WTC11 (cell line): ENCODE measurements around the gene CPLX3. TPM values are rescaled to one million over a fixed set of nuclear protein-coding genes. Genes with fewer than 3 reads are reported as not detected.

ENCODE experiments used
- ATAC-seq: fragments of 200-7000 bp; cut with Tn5 transposase; 2 replicates; pipeline ENCODE4 v1.10.0; 2021; ENCODE audit warnings: mild to moderate bottlenecking, moderate library complexity
- Bru-seq: library from RNA; stranded (reverse); fragments of 400-500 nt; gene quantifications from one replicate; lab custom pipeline; 2021; lab: Mats Ljungman, UMichigan
- CTCF ChIA-PET: fragments of 300-600 bp; sonication (Branson Sonifier 250); formaldehyde crosslinking; loops from one replicate; lab custom pipeline; 2021; ENCODE audit warnings: antibody characterized with exemption; lab: Charles Lee
- POLR2A ChIA-PET: fragments of 350-600 bp; sonication (Branson Sonifier 250); formaldehyde crosslinking; loops from one replicate; lab custom pipeline; 2021; ENCODE audit warnings: antibody characterized with exemption; lab: Charles Lee
- DNase-seq: peaks from one replicate; pipeline ENCODE4 v3.0.0; 2021; ENCODE audit warnings: low spot score
- H3K27ac Mint-ChIP-seq: 2 replicates; pipeline ENCODE4 v1.8.0; 2021; ENCODE audit warnings: mixed read lengths
- H3K27me3 Mint-ChIP-seq: 2 replicates; pipeline ENCODE4 v1.8.0; 2021; ENCODE audit warnings: low read depth, mild to moderate bottlenecking, moderate library complexity, mixed read lengths
- H3K36me3 Mint-ChIP-seq: 2 replicates; pipeline ENCODE4 v1.8.0; 2021; ENCODE audit warnings: mixed read lengths
- H3K4me1 Mint-ChIP-seq: 2 replicates; pipeline ENCODE4 v1.8.0; 2022; ENCODE audit warnings: mixed read lengths
- H3K4me3 Mint-ChIP-seq: 2 replicates; pipeline ENCODE4 v1.8.0; 2021; ENCODE audit warnings: mild to moderate bottlenecking, moderate library complexity, mixed read lengths
- H3K9me3 Mint-ChIP-seq: 2 replicates; pipeline ENCODE4 v1.8.0; 2021; ENCODE audit warnings: mixed read lengths
- CDX4 ChIP-seq: fragments of 250-450 bp; sonication (Bioruptor Pico); IDR thresholded peaks from 2 replicates; pipeline ENCODE4 v1.9.0; 2021; ENCODE audit warnings: moderate library complexity, mild to moderate bottlenecking, inconsistent platforms, borderline replicate concordance
- CREB1 ChIP-seq: sonication (generic); formaldehyde crosslinking; IDR thresholded peaks from 2 replicates; pipeline ENCODE4 v1.8.0; 2023; ENCODE audit warnings: mild to moderate bottlenecking, missing genetic modification reagents
- E2F1 ChIP-seq: sonication (generic); formaldehyde crosslinking; IDR thresholded peaks from 2 replicates; pipeline ENCODE4 v1.8.0; 2022; ENCODE audit warnings: mild to moderate bottlenecking, missing genetic modification reagents
- E2F5 ChIP-seq: sonication (generic); formaldehyde crosslinking; IDR thresholded peaks from 2 replicates; pipeline ENCODE4 v1.8.1; 2022; ENCODE audit warnings: mild to moderate bottlenecking, moderate library complexity, missing genetic modification reagents
- ETV6 ChIP-seq: sonication (generic); formaldehyde crosslinking; IDR thresholded peaks from 2 replicates; pipeline ENCODE4 v1.8.1; 2022; ENCODE audit warnings: mild to moderate bottlenecking, missing genetic modification reagents
- FOXP1 ChIP-seq: sonication (generic); formaldehyde crosslinking; IDR thresholded peaks from 2 replicates; pipeline ENCODE4 v1.8.0; 2022; ENCODE audit warnings: missing genetic modification reagents, mild to moderate bottlenecking, moderate library complexity, borderline replicate concordance
- FOXP4 ChIP-seq: sonication (generic); formaldehyde crosslinking; IDR thresholded peaks from 2 replicates; pipeline ENCODE4 v1.8.0; 2022; ENCODE audit warnings: mild to moderate bottlenecking, missing genetic modification reagents
- GRHL2 ChIP-seq: fragments of 250-450 bp; sonication (Bioruptor Pico); IDR thresholded peaks from 2 replicates; pipeline ENCODE4 v1.8.0; 2022; ENCODE audit warnings: mild to moderate bottlenecking, moderate library complexity; ENCODE audit not compliant: insufficient replicate concordance, severe bottlenecking
- HMGXB4 ChIP-seq: sonication (generic); formaldehyde crosslinking; IDR thresholded peaks from 2 replicates; pipeline ENCODE4 v1.8.1; 2023; ENCODE audit warnings: mild to moderate bottlenecking, moderate library complexity, missing genetic modification reagents
- JAZF1 ChIP-seq: fragments of 250-450 bp; sonication (Bioruptor Pico); IDR thresholded peaks from 2 replicates; pipeline ENCODE4 v1.9.0; 2021; ENCODE audit warnings: moderate library complexity, mild to moderate bottlenecking, inconsistent platforms
- JUN ChIP-seq: sonication (generic); formaldehyde crosslinking; IDR thresholded peaks from 2 replicates; pipeline ENCODE4 v1.8.0; 2023; ENCODE audit warnings: mild to moderate bottlenecking, missing genetic modification reagents
- MLX ChIP-seq: sonication (generic); formaldehyde crosslinking; IDR thresholded peaks from 2 replicates; pipeline ENCODE4 v1.8.1; 2023; ENCODE audit warnings: mild to moderate bottlenecking, missing genetic modification reagents, moderate library complexity
- NR1H2 ChIP-seq: sonication (generic); formaldehyde crosslinking; IDR thresholded peaks from 2 replicates; pipeline ENCODE4 v1.9.0; 2021; ENCODE audit warnings: mild to moderate bottlenecking, moderate library complexity, missing genetic modification reagents
- TEAD4 ChIP-seq: sonication (generic); formaldehyde crosslinking; IDR thresholded peaks from 2 replicates; pipeline ENCODE4 v1.8.0; 2022; ENCODE audit warnings: mild to moderate bottlenecking, missing genetic modification reagents
- ZNF232 ChIP-seq: sonication (generic); formaldehyde crosslinking; IDR thresholded peaks from 2 replicates; pipeline ENCODE4 v1.8.0; 2022; ENCODE audit warnings: mild to moderate bottlenecking, missing genetic modification reagents
- ZNF263 ChIP-seq: sonication (generic); formaldehyde crosslinking; IDR thresholded peaks from 2 replicates; pipeline ENCODE4 v1.8.1; 2022; ENCODE audit warnings: low read depth, mild to moderate bottlenecking, moderate library complexity, missing genetic modification reagents
- ZNF281 ChIP-seq: sonication (generic); formaldehyde crosslinking; IDR thresholded peaks from 2 replicates; pipeline ENCODE4 v1.8.0; 2023; ENCODE audit warnings: mild to moderate bottlenecking, missing genetic modification reagents
- ZNF532 ChIP-seq: fragments of 250-450 bp; sonication (Bioruptor Pico); IDR thresholded peaks from 2 replicates; pipeline ENCODE4 v1.9.0; 2021; ENCODE audit warnings: mild to moderate bottlenecking, borderline replicate concordance
- long read RNA-seq, 3 experiments: library from RNA in 1 of 3; library from capped mRNA in 1 of 3; library from polyadenylated mRNA in 1 of 3; unstranded in 2 of 3; stranded (forward) in 1 of 3; transcript quantifications; one replicate each; pipeline ENCODE4 v2.0.0, GENCODE V29; 2021
- total RNA-seq: library from RNA; stranded (reverse); gene quantifications from 3 replicates; pipeline ENCODE4 v1.2.3, GENCODE V29; 2021

The CPLX3 gene
- 0.09 to 0.21 TPM (median 0.09 TPM) in 3 replicates for total RNA-seq
- Bru-seq, nascent RNA, result not detected
- long read RNA-seq, experiment 1, partial matches to known transcripts, result 0 of 1 reads
- long read RNA-seq, experiment 1, other reads (novel, unspliced or antisense), result 0 of 1 reads
- long read RNA-seq, experiment 2, partial matches to known transcripts, result 0 of 1 reads
- long read RNA-seq, experiment 2, other reads (novel, unspliced or antisense), result 0 of 1 reads
- long read RNA-seq, experiment 3, result 0 reads

- Mint-ChIP-seq H3K36me3 (no peaks in the 10 kb centered on the region), H3K4me1 (peaks cover 11% of the 10 kb centered on the region), H3K27me3 (peaks cover 57% of the 10 kb centered on the region), H3K27ac (no peak within 1 kb of the TSS), H3K4me3 (peak within 1 kb of the TSS; percentile 47), H3K9me3 (no peaks in the 10 kb centered on the region)
- ChIA-PET CTCF (interaction anchor here (0.6 to 5.2 kb wide), 22 partner anchors 9 to 452 kb away, joined by 3 to 26 read pairs (median 6); partner anchors contain the start of genes FAM219B, LMAN1L, RPP25 and ULK3), POLR2A (interaction anchor here (0.5 to 1.1 kb wide), 2 partner anchors 16 to 66 kb away, joined by 3 to 5 read pairs; no protein-coding TSS in a partner anchor)
- ATAC-seq (peak; percentile 55), DNase-seq (peak; percentile 58)
- TF ChIP-seq E2F1 (CRISPR knock-in tag) (0 out of 2 replicates have a peak, but pooled peaks have one; percentile 26), ZNF281 (CRISPR knock-in tag) (0 out of 2 replicates have a peak, but pooled peaks have one; percentile 26), ZNF263 (0 out of 2 replicates have a peak, but pooled peaks have one; percentile 44), CREB1 (CRISPR knock-in tag) (0 out of 2 replicates have a peak, but pooled peaks have one; percentile 62), HMGXB4 (CRISPR knock-in tag) (no peak), GRHL2 (CRISPR knock-in tag) (no peak), TEAD4 (CRISPR knock-in tag) (0 out of 2 replicates have a peak, but pooled peaks have one; percentile 30), CDX4 (CRISPR knock-in tag) (no peak), JAZF1 (CRISPR knock-in tag) (no peak), JUN (CRISPR knock-in tag) (peak; percentile 58; the same call in 1 of the 2 replicates), MLX (CRISPR knock-in tag) (no peak), ZNF232 (no peak), ZNF532 (CRISPR knock-in tag) (no peak), FOXP1 (CRISPR knock-in tag) (no peak), ETV6 (no peak), E2F5 (no peak; the same call in 1 of the 2 replicates), FOXP4 (0 out of 2 replicates have a peak, but pooled peaks have one; percentile 78), NR1H2 (CRISPR knock-in tag) (no peak)
These were observed at the start of gene CPLX3 for GRCh38 chr15:74826364-74826819. TSS of gene CPLX3 (plus strand) at chr15:74826627. CDS start at chr15:74826704, 77 bp downstream.
